H1 (cell line): ENCODE measurements around the gene ZBTB34. TPM values are rescaled to one million over a fixed set of nuclear protein-coding genes. Genes with fewer than 3 reads are reported as not detected.

Experiments
- CHD2 ChIP-seq: IDR thresholded peaks from 2 replicates; pipeline ENCODE4 v1.6.1; 2012; ENCODE audit warnings: low read length, improper control_type of control experiment
- CTBP2 ChIP-seq: IDR thresholded peaks from 2 replicates; pipeline ENCODE4 v1.7.0; 2011; ENCODE audit warnings: borderline replicate concordance, mild to moderate bottlenecking, moderate library complexity, mixed read lengths, low read length; ENCODE audit not compliant: insufficient read depth, insufficient read length
- HDAC2 ChIP-seq, 2 experiments: fragments of 300-600 bp in 1 of 2; sonication (generic) in 1 of 2; IDR thresholded peaks; 2 replicates each; pipeline ENCODE4 v1.6.1; 2011 to 2012; ENCODE audit warnings: low read depth in 2 of 2, low read length in 2 of 2, mild to moderate bottlenecking in 2 of 2, moderate library complexity in 2 of 2, borderline replicate concordance in 1 of 2, inconsistent platforms in 1 of 2
- KDM1A ChIP-seq: fragments of 200-600, 300-600 bp; sonication (generic); IDR thresholded peaks from 2 replicates; pipeline ENCODE4 v1.7.1; 2016; ENCODE audit warnings: mild to moderate bottlenecking, low read length, borderline replicate concordance
- RFX5 ChIP-seq: IDR thresholded peaks from 2 replicates; pipeline ENCODE4 v1.6.1; 2011; ENCODE audit warnings: low read depth, low read length, improper control_type of control experiment, borderline replicate concordance
- SP2 ChIP-seq: IDR thresholded peaks from 2 replicates; pipeline ENCODE4 v1.6.1; 2012; ENCODE audit warnings: mild to moderate bottlenecking, low read length, inconsistent platforms
- polyA plus RNA-seq, 7 experiments: library from polyadenylated mRNA; depleted of rRNA in 3 of 7; stranded (reverse) in 5 of 7; unstranded in 2 of 7; fragments of >200 nt in 5 of 7; fragments of 200-250 nt in 2 of 7; gene quantifications; 1 replicate in 5 of 7; 2 replicates in 1 of 7; 4 replicates in 1 of 7; pipeline versions ENCODE4 v1.2.1 to v1.2.3, GENCODE V29; 2011 to 2013; ENCODE audit warnings: missing spikeins in 2 of 7, mixed read lengths in 2 of 7
- total RNA-seq: library from RNA; stranded (reverse); fragmentation: NEBNext Ultra II Directional; extraction: Animal tissue kit (Norgen Biotek cat#: 25700); gene quantifications from 2 replicates; pipeline ENCODE4 v1.2.1, GENCODE V29; 2021
- TF ChIP-seq, protein P1 (sequence below): fragments of 300-600 bp; sonication (generic); IDR thresholded peaks from 2 replicates; pipeline ENCODE4 v1.7.1; 2012; ENCODE audit warnings: low read length, moderate library complexity, mild to moderate bottlenecking, inconsistent platforms; ENCODE audit not compliant: insufficient replicate concordance

Gene ZBTB34
- total and polyA plus RNA-seq, 2 of the 8 experiments (the other 6 are each of a cell fraction or from before 2014, with no cell fraction given): 8.2 to 15.9 TPM

DNA sequence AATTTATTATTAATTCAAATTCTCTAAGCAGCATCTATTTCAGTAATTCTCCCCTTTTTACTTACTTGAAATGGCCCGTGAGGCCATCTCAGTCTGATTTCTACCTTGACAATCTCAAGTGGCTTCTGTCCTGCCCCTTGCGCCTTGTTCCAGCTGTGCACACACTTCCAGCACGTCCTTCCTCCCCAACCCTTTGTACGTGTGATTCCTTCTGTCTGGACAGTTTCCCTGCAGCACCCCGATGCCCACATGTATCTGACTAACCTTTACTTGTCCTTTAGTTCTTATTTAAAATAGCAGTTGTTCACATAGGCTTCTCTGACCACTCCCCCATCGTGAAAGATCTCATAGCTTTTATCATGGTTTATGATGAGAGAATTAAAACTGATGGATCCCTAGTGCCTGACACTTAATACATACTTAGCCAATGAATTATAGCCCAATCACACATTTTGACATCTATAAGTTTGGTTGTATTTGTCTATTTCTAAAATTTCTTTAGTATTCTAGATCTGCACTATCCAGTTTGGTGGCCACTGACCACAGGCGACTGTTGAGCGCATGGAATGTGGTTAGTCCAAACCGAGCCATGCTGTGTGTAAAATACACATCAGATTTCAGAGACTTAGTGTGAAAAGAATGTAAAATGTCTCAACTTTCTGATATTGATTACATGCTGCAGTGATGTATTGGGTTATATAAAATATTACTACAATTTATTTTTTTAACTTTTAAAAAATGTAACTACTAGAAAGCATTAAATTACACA lies 14.3 kb downstream of the ZBTB34 start (continued):
- TF ChIP-seq, protein P1, sequence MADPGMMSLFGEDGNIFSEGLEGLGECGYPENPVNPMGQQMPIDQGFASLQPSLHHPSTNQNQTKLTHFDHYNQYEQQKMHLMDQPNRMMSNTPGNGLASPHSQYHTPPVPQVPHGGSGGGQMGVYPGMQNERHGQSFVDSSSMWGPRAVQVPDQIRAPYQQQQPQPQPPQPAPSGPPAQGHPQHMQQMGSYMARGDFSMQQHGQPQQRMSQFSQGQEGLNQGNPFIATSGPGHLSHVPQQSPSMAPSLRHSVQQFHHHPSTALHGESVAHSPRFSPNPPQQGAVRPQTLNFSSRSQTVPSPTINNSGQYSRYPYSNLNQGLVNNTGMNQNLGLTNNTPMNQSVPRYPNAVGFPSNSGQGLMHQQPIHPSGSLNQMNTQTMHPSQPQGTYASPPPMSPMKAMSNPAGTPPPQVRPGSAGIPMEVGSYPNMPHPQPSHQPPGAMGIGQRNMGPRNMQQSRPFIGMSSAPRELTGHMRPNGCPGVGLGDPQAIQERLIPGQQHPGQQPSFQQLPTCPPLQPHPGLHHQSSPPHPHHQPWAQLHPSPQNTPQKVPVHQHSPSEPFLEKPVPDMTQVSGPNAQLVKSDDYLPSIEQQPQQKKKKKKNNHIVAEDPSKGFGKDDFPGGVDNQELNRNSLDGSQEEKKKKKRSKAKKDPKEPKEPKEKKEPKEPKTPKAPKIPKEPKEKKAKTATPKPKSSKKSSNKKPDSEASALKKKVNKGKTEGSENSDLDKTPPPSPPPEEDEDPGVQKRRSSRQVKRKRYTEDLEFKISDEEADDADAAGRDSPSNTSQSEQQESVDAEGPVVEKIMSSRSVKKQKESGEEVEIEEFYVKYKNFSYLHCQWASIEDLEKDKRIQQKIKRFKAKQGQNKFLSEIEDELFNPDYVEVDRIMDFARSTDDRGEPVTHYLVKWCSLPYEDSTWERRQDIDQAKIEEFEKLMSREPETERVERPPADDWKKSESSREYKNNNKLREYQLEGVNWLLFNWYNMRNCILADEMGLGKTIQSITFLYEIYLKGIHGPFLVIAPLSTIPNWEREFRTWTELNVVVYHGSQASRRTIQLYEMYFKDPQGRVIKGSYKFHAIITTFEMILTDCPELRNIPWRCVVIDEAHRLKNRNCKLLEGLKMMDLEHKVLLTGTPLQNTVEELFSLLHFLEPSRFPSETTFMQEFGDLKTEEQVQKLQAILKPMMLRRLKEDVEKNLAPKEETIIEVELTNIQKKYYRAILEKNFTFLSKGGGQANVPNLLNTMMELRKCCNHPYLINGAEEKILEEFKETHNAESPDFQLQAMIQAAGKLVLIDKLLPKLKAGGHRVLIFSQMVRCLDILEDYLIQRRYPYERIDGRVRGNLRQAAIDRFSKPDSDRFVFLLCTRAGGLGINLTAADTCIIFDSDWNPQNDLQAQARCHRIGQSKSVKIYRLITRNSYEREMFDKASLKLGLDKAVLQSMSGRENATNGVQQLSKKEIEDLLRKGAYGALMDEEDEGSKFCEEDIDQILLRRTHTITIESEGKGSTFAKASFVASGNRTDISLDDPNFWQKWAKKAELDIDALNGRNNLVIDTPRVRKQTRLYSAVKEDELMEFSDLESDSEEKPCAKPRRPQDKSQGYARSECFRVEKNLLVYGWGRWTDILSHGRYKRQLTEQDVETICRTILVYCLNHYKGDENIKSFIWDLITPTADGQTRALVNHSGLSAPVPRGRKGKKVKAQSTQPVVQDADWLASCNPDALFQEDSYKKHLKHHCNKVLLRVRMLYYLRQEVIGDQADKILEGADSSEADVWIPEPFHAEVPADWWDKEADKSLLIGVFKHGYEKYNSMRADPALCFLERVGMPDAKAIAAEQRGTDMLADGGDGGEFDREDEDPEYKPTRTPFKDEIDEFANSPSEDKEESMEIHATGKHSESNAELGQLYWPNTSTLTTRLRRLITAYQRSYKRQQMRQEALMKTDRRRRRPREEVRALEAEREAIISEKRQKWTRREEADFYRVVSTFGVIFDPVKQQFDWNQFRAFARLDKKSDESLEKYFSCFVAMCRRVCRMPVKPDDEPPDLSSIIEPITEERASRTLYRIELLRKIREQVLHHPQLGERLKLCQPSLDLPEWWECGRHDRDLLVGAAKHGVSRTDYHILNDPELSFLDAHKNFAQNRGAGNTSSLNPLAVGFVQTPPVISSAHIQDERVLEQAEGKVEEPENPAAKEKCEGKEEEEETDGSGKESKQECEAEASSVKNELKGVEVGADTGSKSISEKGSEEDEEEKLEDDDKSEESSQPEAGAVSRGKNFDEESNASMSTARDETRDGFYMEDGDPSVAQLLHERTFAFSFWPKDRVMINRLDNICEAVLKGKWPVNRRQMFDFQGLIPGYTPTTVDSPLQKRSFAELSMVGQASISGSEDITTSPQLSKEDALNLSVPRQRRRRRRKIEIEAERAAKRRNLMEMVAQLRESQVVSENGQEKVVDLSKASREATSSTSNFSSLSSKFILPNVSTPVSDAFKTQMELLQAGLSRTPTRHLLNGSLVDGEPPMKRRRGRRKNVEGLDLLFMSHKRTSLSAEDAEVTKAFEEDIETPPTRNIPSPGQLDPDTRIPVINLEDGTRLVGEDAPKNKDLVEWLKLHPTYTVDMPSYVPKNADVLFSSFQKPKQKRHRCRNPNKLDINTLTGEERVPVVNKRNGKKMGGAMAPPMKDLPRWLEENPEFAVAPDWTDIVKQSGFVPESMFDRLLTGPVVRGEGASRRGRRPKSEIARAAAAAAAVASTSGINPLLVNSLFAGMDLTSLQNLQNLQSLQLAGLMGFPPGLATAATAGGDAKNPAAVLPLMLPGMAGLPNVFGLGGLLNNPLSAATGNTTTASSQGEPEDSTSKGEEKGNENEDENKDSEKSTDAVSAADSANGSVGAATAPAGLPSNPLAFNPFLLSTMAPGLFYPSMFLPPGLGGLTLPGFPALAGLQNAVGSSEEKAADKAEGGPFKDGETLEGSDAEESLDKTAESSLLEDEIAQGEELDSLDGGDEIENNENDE: no peak
- TF ChIP-seq SP2: no peak
- TF ChIP-seq KDM1A: no peak
- TF ChIP-seq CTBP2: no peak
- no peak for TF ChIP-seq CHD2
- no peak for TF ChIP-seq RFX5
- no peak for TF ChIP-seq HDAC2 (IDR thresholded peaks at IDR 0.05; ENCODE audit: borderline replicate concordance in 1 of 2, low read depth in 2 of 2, low read length in 2 of 2)
